ENCODE data around the gene METTL6. TPM values are rescaled to one million over a fixed set of nuclear protein-coding genes. Genes with fewer than 3 reads are reported as not detected.

METTL6 gene
- total RNA-seq, 1 donor from 2014 or later = 16.0 TPM

DNA sequence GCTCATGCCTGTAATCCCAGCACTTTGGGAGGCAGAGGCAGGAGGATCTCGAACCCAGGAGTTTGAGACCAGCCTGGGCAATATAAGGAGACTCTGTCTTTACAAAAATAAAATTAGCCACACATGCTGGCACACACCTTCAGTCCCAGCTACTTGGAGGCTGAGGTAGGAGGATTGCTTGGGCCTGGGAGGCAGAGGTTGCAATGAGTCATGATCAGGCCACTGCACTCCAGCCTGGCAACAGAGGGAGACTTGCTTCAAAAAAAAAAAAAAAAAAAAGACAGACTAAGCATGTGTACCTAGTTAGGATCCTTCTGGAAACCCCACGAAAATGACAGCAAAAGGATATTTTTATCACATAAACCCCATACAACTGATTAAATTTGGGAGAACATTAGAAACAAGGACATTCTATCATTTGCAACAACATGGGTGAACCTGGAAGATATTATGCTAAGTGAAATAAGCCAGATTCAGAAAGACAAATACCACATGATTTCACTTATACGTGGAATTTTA is 44.9 kb downstream of the METTL6 start:
- no peaks in the 10 kb centered on the region for H3K27me3 Mint-ChIP-seq (ENCODE audit: unreplicated experiment)
- TF ChIP-seq CTCF (IDR thresholded peaks at IDR 0.05; ENCODE audit: unreplicated experiment) = no peak
- H3K9me3 Mint-ChIP-seq (ENCODE audit: unreplicated experiment) = no peaks in the 10 kb centered on the region
- H3K36me3 Mint-ChIP-seq (ENCODE audit: low read depth, unreplicated experiment) = peaks cover 6% of the 10 kb centered on the region
- H3K4me3 Mint-ChIP-seq (ENCODE audit: unreplicated experiment) = no peak overlapping the region
- H3K4me1 Mint-ChIP-seq (ENCODE audit: unreplicated experiment) = peaks cover 5% of the 10 kb centered on the region
- no peak overlapping the region for H3K27ac Mint-ChIP-seq (ENCODE audit: unreplicated experiment)
- no peak for DNase-seq (ENCODE audit: low spot score)

DNA sequence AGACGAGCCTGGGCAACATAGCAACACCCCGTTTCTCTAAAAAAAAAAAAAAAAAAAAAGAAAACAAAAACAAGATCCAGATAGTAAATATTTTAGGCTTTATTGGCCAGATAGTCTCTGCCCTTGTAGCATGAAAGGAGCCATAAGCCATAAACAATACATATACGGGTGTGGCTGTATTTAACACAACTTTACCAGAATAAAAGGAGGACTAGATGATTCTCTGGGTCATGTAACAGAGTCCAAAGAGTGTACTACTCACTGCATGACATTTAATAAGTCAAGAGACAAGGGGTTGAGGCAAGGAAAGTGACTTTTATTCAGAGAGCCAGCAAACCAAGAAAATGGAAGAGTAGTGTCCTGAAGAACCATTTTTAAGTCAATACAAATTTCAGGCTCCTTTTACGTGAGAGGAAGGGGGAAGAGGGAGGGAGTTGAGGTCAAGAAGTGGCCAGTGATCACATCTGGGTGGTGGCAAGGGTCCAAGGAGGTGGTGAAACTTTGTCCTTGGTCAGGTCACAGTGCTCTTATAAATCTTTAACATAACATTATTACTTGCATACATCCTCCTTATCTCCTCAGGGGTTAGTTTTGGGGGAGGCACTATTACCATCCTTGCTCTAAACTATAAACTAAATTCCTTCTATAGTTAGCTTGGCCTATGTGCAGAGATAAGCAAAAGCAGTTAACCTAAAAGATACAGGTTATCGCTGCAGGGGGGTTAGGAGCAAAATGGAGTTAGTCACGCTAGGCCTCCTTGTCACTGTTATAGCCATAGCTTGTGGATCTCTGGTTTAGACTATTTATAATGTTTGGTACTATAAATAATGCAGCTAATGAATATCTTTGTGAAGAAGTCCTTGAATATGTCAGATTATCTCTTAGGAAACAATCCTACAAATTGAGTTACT is 46.1 kb downstream of the METTL6 start:
- no peaks in the 10 kb centered on the region for H3K9me3 Mint-ChIP-seq (ENCODE audit: unreplicated experiment)
- no peak for DNase-seq (ENCODE audit: low spot score)
- H3K4me1 Mint-ChIP-seq (ENCODE audit: unreplicated experiment) = peaks cover 5% of the 10 kb centered on the region
- TF ChIP-seq CTCF (IDR thresholded peaks at IDR 0.05; ENCODE audit: unreplicated experiment) = no peak
- H3K27me3 Mint-ChIP-seq (ENCODE audit: unreplicated experiment) = no peaks in the 10 kb centered on the region
- H3K36me3 Mint-ChIP-seq (ENCODE audit: low read depth, unreplicated experiment) = peaks cover 6% of the 10 kb centered on the region
- no peak overlapping the region for H3K27ac Mint-ChIP-seq (ENCODE audit: unreplicated experiment)
- H3K4me3 Mint-ChIP-seq (ENCODE audit: unreplicated experiment) = no peak overlapping the region

GRCh38 chr3:15377961-15378791 is 49.2 kb downstream of the METTL6 start:
- TF ChIP-seq CTCF (IDR thresholded peaks at IDR 0.05; ENCODE audit: unreplicated experiment) = peak; percentile 82
- H3K27ac Mint-ChIP-seq (ENCODE audit: unreplicated experiment) = peak overlapping the region; percentile 93
- no peaks in the 10 kb centered on the region for H3K9me3 Mint-ChIP-seq (ENCODE audit: unreplicated experiment)
- DNase-seq (ENCODE audit: low spot score) = peak; percentile 91
- H3K4me3 Mint-ChIP-seq (ENCODE audit: unreplicated experiment) = no peak overlapping the region
- H3K36me3 Mint-ChIP-seq (ENCODE audit: low read depth, unreplicated experiment) = no peaks in the 10 kb centered on the region
- peaks cover 2% of the 10 kb centered on the region for H3K27me3 Mint-ChIP-seq (ENCODE audit: unreplicated experiment)
- peaks cover 5% of the 10 kb centered on the region for H3K4me1 Mint-ChIP-seq (ENCODE audit: unreplicated experiment)

DNA sequence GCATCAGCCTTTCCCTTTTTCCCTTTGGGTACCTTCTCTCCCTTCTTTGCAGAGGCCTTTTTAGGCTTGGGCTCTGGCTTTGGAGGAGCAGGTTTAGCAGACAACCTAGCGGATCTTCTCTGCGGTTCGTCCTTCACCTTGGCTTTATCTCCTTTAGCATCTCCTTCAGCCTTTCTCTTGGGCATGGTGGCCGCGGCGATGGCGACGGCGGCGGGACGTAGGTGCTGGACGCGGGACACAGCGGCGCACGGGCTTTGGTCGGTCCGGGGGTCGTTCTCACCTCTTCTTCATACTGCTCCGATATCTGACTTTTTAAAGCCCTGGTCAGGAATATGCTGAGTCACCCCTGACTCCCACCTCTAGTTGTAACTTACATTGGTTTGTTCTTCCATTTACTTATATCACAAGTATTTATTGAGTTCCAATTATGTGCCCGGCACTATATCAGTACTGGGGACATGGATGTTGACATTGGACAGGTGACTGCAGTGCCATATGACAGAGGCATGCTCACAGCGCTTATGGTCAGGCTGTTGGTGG is 51.8 kb downstream of the METTL6 start:
- no peak for DNase-seq (ENCODE audit: low spot score)
- Mint-ChIP-seq H3K27ac (ENCODE audit: unreplicated experiment) (peak overlapping the region; percentile 3), H3K4me1 (ENCODE audit: unreplicated experiment) (peaks cover 5% of the 10 kb centered on the region), H3K9me3 (ENCODE audit: unreplicated experiment) (no peaks in the 10 kb centered on the region), H3K27me3 (ENCODE audit: unreplicated experiment) (peaks cover 2% of the 10 kb centered on the region), H3K4me3 (ENCODE audit: unreplicated experiment) (no peak overlapping the region), H3K36me3 (ENCODE audit: low read depth, unreplicated experiment) (no peaks in the 10 kb centered on the region)
- TF ChIP-seq CTCF (IDR thresholded peaks at IDR 0.05; ENCODE audit: unreplicated experiment) = no peak

Measured in endothelial cell (in vitro differentiated cells).